Testis (tissue), 3 donors: ENCODE data around the gene SLC16A14. TPM values are rescaled to one million over a fixed set of nuclear protein-coding genes. Genes with fewer than 3 reads are reported as not detected.

Experiments used
- DNase-seq: peaks from one replicate; pipeline ENCODE4 v3.0.0-alpha.2; 2019
- H3K27ac ChIP-seq, 2 donors: fragments of 200-600 bp; sonication (generic); one replicate each; pipeline ENCODE4 v1.5.1; 2019
- H3K27me3 ChIP-seq: fragments of 200-600 bp; sonication (generic); one replicate; pipeline ENCODE4 v1.5.1; 2019
- H3K36me3 ChIP-seq: fragments of 200-600 bp; sonication (generic); one replicate; pipeline ENCODE4 v1.5.1; 2017; ENCODE audit warnings: low read depth; ENCODE audit errors: missing control alignments
- H3K4me1 ChIP-seq: fragments of 200-600 bp; sonication (generic); one replicate; pipeline ENCODE4 v1.5.1; 2019
- H3K4me3 ChIP-seq, 2 donors: fragments of 200-600 bp; sonication (generic); one replicate each; pipeline ENCODE4 v1.5.1; 2017 to 2019
- H3K9me3 ChIP-seq: fragments of 200-600 bp; sonication (generic); one replicate; pipeline ENCODE4 v1.5.1; 2017
- CTCF ChIP-seq, 3 experiments: fragments of 450-650 bp in 2 of 3; fragments of 200-600 bp in 1 of 3; sonication (generic) in 1 of 3; IDR thresholded peaks; one replicate each; pipeline ENCODE4 v1.5.1; 2016 to 2019; ENCODE audit warnings: antibody characterized with exemption in 3 of 3, mild to moderate bottlenecking in 2 of 3, moderate library complexity in 1 of 3
- POLR2A ChIP-seq: fragments of 450-650 bp; IDR thresholded peaks from one replicate; pipeline ENCODE4 v1.6.1; 2017; ENCODE audit warnings: antibody characterized with exemption, mild to moderate bottlenecking, moderate library complexity
- WGBS, 2 donors: methylation state at CpG; one replicate each; pipeline ENCODE4 v1.1.5; 2018; 5-methylcytosine and 5-hydroxymethylcytosine counted together
- intact Hi-C: fragments of 100-400 bp; cut with DNase I; formaldehyde crosslinking; loops from one replicate; pipeline ENCODE4 v1.15.1; 2023; ENCODE audit warnings: low total_unique reads
- polyA plus RNA-seq: library from polyadenylated mRNA; stranded (reverse); fragments of 350-450 nt; fragmentation: Illumina TruSeq; extraction: RNeasy Lipid Tissue Mini Kit (QIAGEN cat#74804); gene quantifications from one replicate; pipeline ENCODE4 v1.2.3, GENCODE V29; 2014; ENCODE audit warnings: low read depth, low replicate concordance; ENCODE audit not compliant: insufficient read depth
- total RNA-seq, 2 donors: library from RNA; depleted of rRNA; stranded (reverse); fragments of >200 nt; gene quantifications; one replicate each; pipeline ENCODE4 v1.2.3, GENCODE V29; 2016

The SLC16A14 gene
- total and polyA plus RNA-seq, 3 donors from 2014 or later: 1.4 to 2.8 (median 2.0) TPM

- H3K27ac ChIP-seq: no peak overlapping the region
- WGBS, 2 donors: 88 to 89% methylated on average over 2 of the region's 2 CpGs
- TF ChIP-seq CTCF (IDR thresholded peaks at IDR 0.05) (no peak), POLR2A (no peak)
- H3K4me3 ChIP-seq: no peak overlapping the region
- intact Hi-C loops: no loop called here
- H3K9me3 ChIP-seq: no peaks in the 10 kb centered on the region
- H3K36me3 ChIP-seq: no peaks in the 10 kb centered on the region
- no peak for DNase-seq
- H3K27me3 ChIP-seq: no peaks in the 10 kb centered on the region
- H3K4me1 ChIP-seq: no peaks in the 10 kb centered on the region
Observed at GRCh38 chr2:230090967-230091366, 22.2 kb upstream of the SLC16A14 start.

DNA sequence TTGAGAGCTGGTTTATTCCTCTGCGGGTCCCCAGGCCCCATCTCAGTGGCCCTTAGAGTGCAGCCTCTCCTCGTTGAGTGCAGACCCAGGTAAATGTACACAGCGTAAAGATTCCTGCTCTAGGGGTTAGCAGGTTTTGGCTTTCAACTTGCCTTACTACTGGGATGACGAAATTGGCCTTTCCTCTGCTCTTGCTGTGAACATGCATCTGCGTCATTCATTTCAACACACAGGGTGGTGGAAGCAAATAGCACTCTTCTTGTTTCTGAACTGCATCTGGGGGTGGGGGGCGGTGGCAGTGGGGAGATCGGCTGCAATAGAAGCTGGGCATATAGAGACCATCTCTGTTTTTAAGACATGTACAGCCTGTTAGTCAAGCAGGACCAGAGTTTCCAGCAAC lies 16.5 kb upstream of the SLC16A14 start:
- TF ChIP-seq POLR2A (no peak), CTCF (IDR thresholded peaks at IDR 0.05) (no peak)
- Histone ChIP-seq H3K4me3 (no peak overlapping the region), H3K27ac (no peak overlapping the region), H3K36me3 (no peaks in the 10 kb centered on the region), H3K4me1 (no peaks in the 10 kb centered on the region), H3K27me3 (no peaks in the 10 kb centered on the region), H3K9me3 (no peaks in the 10 kb centered on the region)
- no peak for DNase-seq
- intact Hi-C loops: no loop called here
- 87 to 89% methylated on average over 7 of the region's 7 CpGs for WGBS, 2 donors

DNA sequence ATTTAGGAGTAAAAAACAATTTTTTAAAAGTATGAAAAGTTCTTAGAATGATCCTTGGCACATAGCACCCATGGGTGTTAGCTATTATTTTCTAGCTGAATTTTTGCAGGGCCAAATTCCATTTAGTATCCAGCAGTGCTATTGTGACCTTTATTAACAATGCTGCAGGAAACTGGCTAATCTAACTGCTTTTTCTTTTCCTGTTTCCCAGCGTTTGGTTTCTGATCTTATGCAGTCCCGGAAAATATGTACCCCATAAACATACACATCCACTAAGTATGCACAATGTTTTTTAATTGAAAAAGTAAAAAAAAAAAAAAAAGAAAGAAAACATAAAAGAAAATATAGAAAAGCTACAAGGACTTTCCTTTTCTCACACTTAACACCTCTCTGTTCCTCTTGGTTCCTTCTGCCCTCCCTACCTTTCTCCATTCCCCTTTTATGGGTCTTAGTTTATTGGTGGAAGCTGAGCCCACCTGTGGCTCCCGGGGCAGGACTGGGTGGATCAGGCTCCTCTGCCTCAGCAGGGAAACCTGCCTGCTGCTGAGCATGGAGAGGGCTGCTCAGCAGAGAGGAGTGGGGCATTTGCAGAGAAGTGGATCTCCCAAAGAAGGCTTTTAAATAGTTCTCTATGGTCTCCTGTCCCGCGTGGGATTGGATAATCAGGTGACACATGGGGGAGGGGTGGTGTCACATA lies 9.3 kb upstream of the SLC16A14 start:
- no peaks in the 10 kb centered on the region for H3K27me3 ChIP-seq
- DNase-seq: no peak
- H3K27ac ChIP-seq: no peak overlapping the region
- no peak overlapping the region for H3K4me3 ChIP-seq
- no peaks in the 10 kb centered on the region for H3K36me3 ChIP-seq
- H3K9me3 ChIP-seq: no peaks in the 10 kb centered on the region
- intact Hi-C loops: no loop called here
- H3K4me1 ChIP-seq: no peaks in the 10 kb centered on the region
- WGBS, 2 donors: 57 to 64% methylated on average over 5 of the region's 5 CpGs
- TF ChIP-seq CTCF (IDR thresholded peaks at IDR 0.05) (no peak), POLR2A (no peak)

- Histone ChIP-seq H3K36me3 (no peaks in the 10 kb centered on the region), H3K27me3 (no peaks in the 10 kb centered on the region), H3K9me3 (no peaks in the 10 kb centered on the region), H3K27ac (no peak overlapping the region), H3K4me3 (no peak overlapping the region), H3K4me1 (no peaks in the 10 kb centered on the region)
- TF ChIP-seq POLR2A (no peak), CTCF (IDR thresholded peaks at IDR 0.05) (no peak)
- intact Hi-C loops: no loop called here
- no peak for DNase-seq
- WGBS, 2 donors: 90 to 96% methylated on average over 2 of the region's 2 CpGs
Observed at GRCh38 chr2:230076819-230077218, 8.1 kb upstream of the SLC16A14 start.

- H3K4me1 ChIP-seq: no peaks in the 10 kb centered on the region
- no peak for TF ChIP-seq POLR2A
- TF ChIP-seq CTCF (IDR thresholded peaks at IDR 0.05): no peak
- H3K27me3 ChIP-seq: no peaks in the 10 kb centered on the region
- no peaks in the 10 kb centered on the region for H3K9me3 ChIP-seq
- 71% methylated on average over 8 of the region's 8 CpGs for WGBS, 2 donors
- H3K27ac ChIP-seq: no peak overlapping the region
- H3K36me3 ChIP-seq: no peaks in the 10 kb centered on the region
- intact Hi-C loops: no loop called here
- DNase-seq: no peak
- no peak overlapping the region for H3K4me3 ChIP-seq
Observed at GRCh38 chr2:230075988-230076631, 7.4 kb upstream of the SLC16A14 start.
